ENCODE results near the gene C3.
A peak's percentile ranks its signal among the peaks of the same experiment; 100 is the strongest.

Gene C3

DNA sequence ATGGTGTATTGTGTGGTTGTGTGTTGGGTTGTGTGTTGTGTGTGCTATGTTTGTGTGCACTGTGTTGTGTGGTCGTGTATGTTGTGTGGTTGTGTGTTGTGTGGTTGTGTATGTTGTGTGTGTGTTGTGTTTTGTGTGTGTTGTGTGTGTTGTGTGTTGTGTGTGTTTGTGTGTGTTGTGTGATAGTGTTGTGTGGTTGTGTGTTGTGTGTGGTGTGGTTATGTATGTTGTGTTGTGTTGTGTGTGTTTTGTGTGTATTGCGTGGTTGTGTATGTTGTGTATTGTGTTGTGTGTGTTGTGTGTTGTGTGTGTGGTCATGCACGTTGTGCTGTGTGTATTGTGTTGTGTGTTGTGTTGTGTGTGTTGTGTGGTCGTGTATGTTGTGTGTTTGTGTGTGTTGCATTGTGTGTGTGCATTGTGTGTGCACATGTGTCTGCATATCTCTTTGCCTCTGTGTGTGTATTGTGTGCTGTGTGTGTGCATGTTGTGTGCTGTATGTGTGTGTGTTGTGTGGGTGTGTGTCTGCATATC is 2.9 kb downstream of the C3 start:
- peak; percentile 25 for DNase-seq (ENCODE audit: low read depth)
- no peak overlapping the region for H3K4me3 ChIP-seq (replicated peaks; ENCODE audit: low read depth, low read length)
- TF ChIP-seq, protein P1, sequence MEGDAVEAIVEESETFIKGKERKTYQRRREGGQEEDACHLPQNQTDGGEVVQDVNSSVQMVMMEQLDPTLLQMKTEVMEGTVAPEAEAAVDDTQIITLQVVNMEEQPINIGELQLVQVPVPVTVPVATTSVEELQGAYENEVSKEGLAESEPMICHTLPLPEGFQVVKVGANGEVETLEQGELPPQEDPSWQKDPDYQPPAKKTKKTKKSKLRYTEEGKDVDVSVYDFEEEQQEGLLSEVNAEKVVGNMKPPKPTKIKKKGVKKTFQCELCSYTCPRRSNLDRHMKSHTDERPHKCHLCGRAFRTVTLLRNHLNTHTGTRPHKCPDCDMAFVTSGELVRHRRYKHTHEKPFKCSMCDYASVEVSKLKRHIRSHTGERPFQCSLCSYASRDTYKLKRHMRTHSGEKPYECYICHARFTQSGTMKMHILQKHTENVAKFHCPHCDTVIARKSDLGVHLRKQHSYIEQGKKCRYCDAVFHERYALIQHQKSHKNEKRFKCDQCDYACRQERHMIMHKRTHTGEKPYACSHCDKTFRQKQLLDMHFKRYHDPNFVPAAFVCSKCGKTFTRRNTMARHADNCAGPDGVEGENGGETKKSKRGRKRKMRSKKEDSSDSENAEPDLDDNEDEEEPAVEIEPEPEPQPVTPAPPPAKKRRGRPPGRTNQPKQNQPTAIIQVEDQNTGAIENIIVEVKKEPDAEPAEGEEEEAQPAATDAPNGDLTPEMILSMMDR (IDR thresholded peaks at IDR 0.05; ENCODE audit: low read length, missing control alignments): no peak

DNA sequence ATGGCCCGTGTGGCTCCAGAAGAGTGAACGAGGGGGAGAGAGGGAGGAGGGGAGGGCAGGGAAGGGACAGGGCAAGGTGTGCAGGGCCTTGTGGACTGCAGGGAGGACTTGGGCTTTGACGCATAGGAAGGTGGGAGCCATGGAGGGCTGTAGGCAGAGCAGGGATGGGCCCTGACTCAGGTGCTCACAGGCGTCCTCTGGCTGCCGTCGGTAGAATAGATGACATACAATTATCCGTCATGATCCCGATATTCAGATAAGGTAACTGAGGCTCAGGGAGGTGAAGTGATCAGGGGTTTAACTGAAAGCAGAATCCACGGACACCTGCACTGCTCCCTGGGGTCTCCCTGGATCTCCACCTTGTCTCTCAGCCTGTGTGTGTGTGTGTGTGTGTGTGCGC is 3.4 kb downstream of the C3 start:
- DNase-seq (ENCODE audit: low read depth): no peak
- TF ChIP-seq, protein P1 (IDR thresholded peaks at IDR 0.05; ENCODE audit: low read length, missing control alignments): no peak
- H3K4me3 ChIP-seq (replicated peaks; ENCODE audit: low read depth, low read length): no peak overlapping the region

DNA sequence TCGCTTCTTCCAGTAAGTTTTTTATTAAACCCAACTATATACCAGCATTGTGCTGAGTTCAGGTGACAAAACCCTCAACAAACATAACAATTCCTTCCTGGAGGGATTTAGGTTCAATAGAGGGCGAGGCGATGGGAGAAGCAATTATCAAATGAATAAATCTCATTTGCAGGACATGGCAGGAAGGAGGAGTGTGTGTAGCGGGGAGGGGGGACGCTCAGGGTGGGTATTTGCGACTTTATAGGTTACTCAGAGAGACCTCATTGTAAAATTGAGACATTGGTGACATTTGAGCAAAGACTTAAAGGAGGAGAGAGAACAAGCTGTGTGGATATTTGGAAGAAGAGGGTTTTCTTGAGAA is 3.9 kb downstream of the C3 start:
- TF ChIP-seq, protein P1 (IDR thresholded peaks at IDR 0.05; ENCODE audit: low read length, missing control alignments): no peak
- no peak for DNase-seq (ENCODE audit: low read depth)
- H3K4me3 ChIP-seq (replicated peaks; ENCODE audit: low read depth, low read length): no peak overlapping the region

DNA sequence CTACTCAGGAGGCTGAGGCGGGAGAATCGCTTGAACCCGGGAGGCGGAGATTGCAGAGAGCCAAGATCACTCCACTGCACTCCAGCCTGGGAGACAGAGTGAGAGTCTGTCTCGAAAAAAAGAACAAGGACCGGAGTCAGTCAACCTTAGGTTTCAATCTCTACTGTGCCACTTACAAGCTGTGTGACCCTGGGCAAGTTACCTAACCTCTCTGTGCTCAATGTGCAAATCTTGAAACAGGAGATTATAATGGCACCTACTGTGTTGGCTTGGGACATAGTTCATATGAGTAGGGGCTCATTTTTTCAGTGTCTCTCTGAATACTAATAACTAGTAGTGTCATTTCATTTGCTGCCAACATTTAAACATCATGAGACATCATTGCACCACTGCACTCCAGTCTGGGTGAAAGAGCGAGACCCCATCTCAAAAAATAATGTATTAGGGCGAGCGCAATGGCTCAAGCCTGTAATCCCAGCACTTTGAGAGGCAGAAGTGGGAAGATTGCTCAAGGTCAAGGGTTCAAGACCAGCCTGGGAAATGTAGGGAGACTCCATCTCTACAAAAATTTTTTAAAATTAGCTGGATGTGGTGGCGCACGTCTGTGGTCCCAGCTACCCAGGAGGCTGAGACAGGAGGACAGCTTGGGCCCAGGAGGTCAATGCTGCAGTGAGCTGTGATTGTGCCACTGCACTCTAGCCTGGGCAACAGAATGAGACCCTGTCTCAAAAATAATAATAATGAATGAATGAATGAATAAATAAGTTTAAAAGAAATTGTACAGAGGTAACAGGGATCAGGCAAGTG is 5.5 kb downstream of the C3 start:
- TF ChIP-seq, protein P1 (IDR thresholded peaks at IDR 0.05; ENCODE audit: low read length, missing control alignments): no peak
- no peak for DNase-seq (ENCODE audit: low read depth)
- no peak overlapping the region for H3K4me3 ChIP-seq (replicated peaks; ENCODE audit: low read depth, low read length)

DNA sequence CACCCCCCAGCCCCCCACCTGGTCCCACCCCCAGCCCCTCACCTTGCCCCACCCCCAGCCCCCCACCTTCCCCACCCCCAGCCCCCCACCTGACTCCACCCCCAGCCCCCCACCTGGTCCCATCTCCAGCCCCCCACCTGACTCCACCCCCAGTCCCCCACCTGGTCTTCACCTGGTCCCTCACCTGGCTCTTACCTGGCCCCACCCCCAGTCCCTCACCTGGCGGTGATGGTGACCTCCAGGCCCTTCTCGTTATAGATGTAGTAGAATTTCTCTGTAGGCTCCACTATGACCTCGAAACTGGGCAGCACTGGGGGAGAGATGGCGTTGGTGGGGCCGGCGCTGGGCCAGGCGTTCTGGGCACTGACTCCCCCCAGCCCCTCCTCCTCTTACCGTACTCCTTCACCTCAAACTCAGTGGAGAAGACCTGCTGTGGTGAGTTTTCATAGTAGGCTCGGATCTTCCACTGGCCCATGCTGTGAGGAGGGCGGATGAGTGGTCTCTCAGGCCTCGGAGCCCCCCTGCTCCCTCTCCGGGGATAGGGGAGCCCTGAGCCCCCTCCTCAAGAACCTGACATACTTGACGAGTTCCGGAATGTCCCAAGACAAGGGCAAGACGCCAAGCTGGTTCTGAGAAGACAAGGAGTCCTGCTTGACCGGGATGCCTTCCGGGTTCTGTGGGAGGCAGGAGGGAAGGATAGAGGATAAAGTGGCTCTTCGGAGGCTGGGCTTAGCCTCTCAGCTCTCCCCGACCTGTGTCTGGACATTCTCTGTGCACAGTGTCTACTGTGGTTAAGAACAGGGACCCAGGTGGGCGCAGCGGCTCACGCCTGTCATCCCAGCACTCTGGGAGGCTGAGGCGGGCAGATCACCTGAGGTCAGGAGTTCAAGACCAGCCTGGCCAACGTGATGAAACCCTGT is 6.4 kb downstream of the C3 start:
- DNase-seq (ENCODE audit: low read depth): no peak
- TF ChIP-seq, protein P1 (IDR thresholded peaks at IDR 0.05; ENCODE audit: low read length, missing control alignments): no peak
- no peak overlapping the region for H3K4me3 ChIP-seq (replicated peaks; ENCODE audit: low read depth, low read length)

DNA sequence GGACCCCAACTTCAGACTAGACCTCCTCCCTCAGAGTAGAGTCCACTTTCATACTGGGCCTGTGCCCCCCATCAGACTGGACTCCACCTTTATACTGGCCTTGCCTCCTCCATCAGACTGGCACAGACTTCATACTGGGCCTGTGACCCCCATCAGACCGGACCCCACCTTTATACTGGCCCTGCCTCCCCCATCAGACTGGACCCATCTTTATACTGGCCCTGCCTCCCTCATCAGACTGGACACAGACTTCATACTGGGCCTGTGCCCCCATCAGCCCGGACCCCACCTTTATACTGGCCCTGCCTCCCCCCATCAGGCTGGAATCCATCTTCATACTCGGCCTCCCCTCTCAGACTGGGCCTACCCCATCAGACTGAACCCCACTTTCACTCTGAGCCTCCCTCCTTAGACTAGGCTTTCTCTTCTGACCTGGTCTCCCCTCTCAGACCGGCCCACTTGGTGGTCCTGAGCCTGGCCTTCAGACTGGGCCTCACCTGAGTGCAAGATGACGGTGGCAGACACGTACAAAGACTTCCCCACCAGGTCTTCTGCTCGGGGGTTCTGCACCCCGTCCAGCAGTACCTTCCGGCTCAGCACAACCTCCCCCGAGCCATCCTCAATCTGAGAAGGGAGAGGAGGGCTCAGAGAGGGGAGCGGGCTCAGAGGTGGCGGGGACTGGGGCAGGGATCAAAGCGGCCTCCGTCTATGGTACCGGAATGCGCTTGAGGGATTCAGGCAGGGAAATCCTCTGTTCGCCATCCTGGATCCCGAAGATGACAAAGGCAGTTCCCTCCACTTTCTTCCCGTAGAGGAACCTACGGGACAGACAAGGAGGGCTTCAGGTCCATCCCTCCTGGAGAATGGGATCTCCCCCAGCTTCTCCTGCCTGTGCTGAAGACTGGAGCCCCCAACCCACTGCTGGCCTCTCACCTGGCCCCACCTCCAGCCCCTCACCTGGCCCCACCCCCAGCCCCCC is 7.5 kb downstream of the C3 start:
- TF ChIP-seq, protein P1 (IDR thresholded peaks at IDR 0.05; ENCODE audit: low read length, missing control alignments): no peak
- DNase-seq (ENCODE audit: low read depth): no peak
- no peak overlapping the region for H3K4me3 ChIP-seq (replicated peaks; ENCODE audit: low read depth, low read length)
